Prostate gland (tissue), 2 donors: ENCODE measurements around the gene CHID1. TPM values are rescaled to one million over a fixed set of nuclear protein-coding genes. Genes with fewer than 3 reads are reported as not detected.

Experiments
- DNase-seq: peaks from one replicate; pipeline ENCODE4 v3.0.0-alpha.2; 2019; ENCODE audit warnings: low spot score
- H3K27ac ChIP-seq, 2 donors: fragments of 200-600 bp; sonication (generic); 2 replicates each; pipeline ENCODE4 v1.5.1; 2017 to 2019
- H3K27me3 ChIP-seq: fragments of 200-600 bp; sonication (generic); replicated peaks from 2 replicates; pipeline ENCODE4 v1.5.1; 2019; ENCODE audit not compliant: insufficient read depth
- H3K36me3 ChIP-seq, 2 donors: fragments of 200-600 bp; sonication (generic); 1 replicate in 1 of 2; 2 replicates in 1 of 2; pipeline versions ENCODE4 v1.5.1 to v1.8.1; 2017 to 2019
- H3K4me1 ChIP-seq: fragments of 200-600 bp; sonication (generic); replicated peaks from 2 replicates; pipeline ENCODE4 v1.5.1; 2019
- H3K4me3 ChIP-seq, 2 donors: fragments of 200-600 bp; sonication (generic); 2 replicates each; pipeline ENCODE4 v1.5.1; 2017 to 2019
- H3K9me3 ChIP-seq: fragments of 200-600 bp; sonication (generic); 2 replicates; pipeline ENCODE4 v1.5.1; 2017
- CTCF ChIP-seq, 4 experiments: fragments of 200-600 bp in 2 of 4; fragments of 450-650 bp in 2 of 4; sonication (generic) in 2 of 4; IDR thresholded peaks; 1 replicate in 3 of 4; 2 replicates in 1 of 4; pipeline ENCODE4 v1.5.1; 2016 to 2019; ENCODE audit warnings: antibody characterized with exemption in 4 of 4, mild to moderate bottlenecking in 2 of 4, moderate library complexity in 2 of 4
- POLR2A ChIP-seq: fragments of 450-650 bp; IDR thresholded peaks from one replicate; pipeline ENCODE4 v1.6.1; 2016; ENCODE audit warnings: antibody characterized with exemption, mild to moderate bottlenecking
- POLR2AphosphoS5 ChIP-seq: sonication (generic); formaldehyde crosslinking; IDR thresholded peaks from one replicate; pipeline ENCODE4 v1.6.1; 2017; ENCODE audit warnings: antibody characterized with exemption
- WGBS: methylation state at CpG from one replicate; pipeline ENCODE4 v1.1.5; 2018; 5-methylcytosine and 5-hydroxymethylcytosine counted together
- intact Hi-C: fragments of 100-400 bp; cut with DNase I; formaldehyde crosslinking; loops from one replicate; pipeline ENCODE4 v1.14.2; 2022
- total RNA-seq, 2 donors: library from RNA; depleted of rRNA; stranded (reverse); fragments of >200 nt; gene quantifications; one replicate each; pipeline ENCODE4 v1.1.0, GENCODE V29; 2016

Gene CHID1
- total RNA-seq, 2 donors from 2014 or later: 107 to 145 TPM

GRCh38 chr11:831118-831864 lies 79.3 kb downstream of the CHID1 start:
- Histone ChIP-seq H3K4me1 (peaks cover 38% of the 10 kb centered on the region), H3K27me3 (no peaks in the 10 kb centered on the region), H3K27ac (no peak overlapping the region), H3K36me3 (no peaks in the 10 kb centered on the region), H3K4me3 (no peak overlapping the region), H3K9me3 (no peaks in the 10 kb centered on the region)
- intact Hi-C loops: no loop called here
- 73% methylated on average over 25 of the region's 31 CpGs for WGBS
- DNase-seq: no peak
- no peak for TF ChIP-seq POLR2AphosphoS5
- TF ChIP-seq POLR2A: no peak
- TF ChIP-seq CTCF (IDR thresholded peaks at IDR 0.05): no peak

GRCh38 chr11:830295-831117 lies 80.1 kb downstream of the CHID1 start:
- peak overlapping the region; percentile 21 to 22 for H3K4me3 ChIP-seq
- H3K36me3 ChIP-seq: no peaks in the 10 kb centered on the region
- H3K4me1 ChIP-seq: peaks cover 46% of the 10 kb centered on the region
- TF ChIP-seq POLR2AphosphoS5 (peak; percentile 64), CTCF (IDR thresholded peaks at IDR 0.05) (no peak), POLR2A (peak; percentile 5)
- H3K27me3 ChIP-seq: no peaks in the 10 kb centered on the region
- intact Hi-C loops: no loop called here
- 7% methylated on average over 74 of the region's 78 CpGs for WGBS
- H3K9me3 ChIP-seq: no peaks in the 10 kb centered on the region
- DNase-seq: peak; percentile 71
- H3K27ac ChIP-seq: no peak overlapping the region

- intact Hi-C loops: no loop called here
- peaks cover 0 to 2% of the 10 kb centered on the region in 2 donors for H3K36me3 ChIP-seq
- TF ChIP-seq CTCF (IDR thresholded peaks at IDR 0.05) (no peak), POLR2A (peak; percentile 57)
- H3K4me3 ChIP-seq: peak overlapping the region; percentile 21 to 22
- H3K27ac ChIP-seq: no peak overlapping the region
- no peaks in the 10 kb centered on the region for H3K27me3 ChIP-seq
- no peak for DNase-seq
- WGBS: 4% methylated on average over 29 of the region's 39 CpGs
- peaks cover 48% of the 10 kb centered on the region for H3K4me1 ChIP-seq
- no peaks in the 10 kb centered on the region for H3K9me3 ChIP-seq
These were observed 80.7 kb downstream of the CHID1 start for GRCh38 chr11:829847-830294.

- TF ChIP-seq CTCF (IDR thresholded peaks at IDR 0.05) (no peak), POLR2AphosphoS5 (no peak), POLR2A (no peak)
- Histone ChIP-seq H3K27ac (no peak overlapping the region), H3K4me1 (peaks cover 46% of the 10 kb centered on the region), H3K9me3 (no peaks in the 10 kb centered on the region), H3K4me3 (peak overlapping the region; percentile 21 to 22), H3K36me3 (peaks cover 3 to 8% of the 10 kb centered on the region in 2 donors), H3K27me3 (no peaks in the 10 kb centered on the region)
- 20% methylated on average over 38 of the region's 40 CpGs for WGBS
- intact Hi-C loops: no loop called here
- DNase-seq: no peak
These were observed 81.3 kb downstream of the CHID1 start for GRCh38 chr11:829176-829846.
